Calu3 (cell line): ENCODE measurements around the gene EGFL7. TPM values are rescaled to one million over a fixed set of nuclear protein-coding genes. Genes with fewer than 3 reads are reported as not detected.

Experiments used
- BruUV-seq: library from RNA; stranded (reverse); fragments of 400-500 nt; replicated peaks from 2 replicates; lab custom pipeline; 2021; lab: Mats Ljungman, UMichigan
- CTCF ChIA-PET: fragments of 300-600 bp; sonication (Branson Sonifier 250); formaldehyde crosslinking; loops from one replicate; lab custom pipeline; 2022; ENCODE audit warnings: antibody characterized with exemption; lab: Charles Lee
- DNase-seq: peaks from one replicate; pipeline ENCODE4 v3.0.0; 2022
- H3K27ac Mint-ChIP-seq: one replicate; pipeline ENCODE4 v1.8.0; 2022; ENCODE audit warnings: mixed read lengths; ENCODE audit not compliant: unreplicated experiment
- H3K27me3 Mint-ChIP-seq: one replicate; pipeline ENCODE4 v1.8.0; 2022; ENCODE audit warnings: mixed read lengths; ENCODE audit not compliant: unreplicated experiment
- H3K36me3 Mint-ChIP-seq: one replicate; pipeline ENCODE4 v1.8.0; 2022; ENCODE audit warnings: mild to moderate bottlenecking, moderate library complexity, mixed read lengths; ENCODE audit not compliant: insufficient read depth, unreplicated experiment
- H3K4me1 Mint-ChIP-seq: one replicate; pipeline ENCODE4 v1.8.0; 2022; ENCODE audit warnings: mild to moderate bottlenecking, low read depth, mixed read lengths; ENCODE audit not compliant: unreplicated experiment
- H3K4me3 Mint-ChIP-seq: one replicate; pipeline ENCODE4 v1.8.0; 2022; ENCODE audit warnings: mild to moderate bottlenecking, low read depth, moderate library complexity, mixed read lengths; ENCODE audit not compliant: unreplicated experiment
- H3K9me3 Mint-ChIP-seq: one replicate; pipeline ENCODE4 v1.8.0; 2022; ENCODE audit warnings: low read depth, mixed read lengths; ENCODE audit not compliant: unreplicated experiment
- intact Hi-C: fragments of 100-400 bp; cut with micrococcal nuclease; formaldehyde crosslinking; loops from one replicate; pipeline ENCODE4 v1.10.0; 2022; ENCODE audit not compliant: unreplicated experiment
- total RNA-seq: library from RNA; stranded (reverse); gene quantifications from 2 replicates; pipeline ENCODE4 v1.2.3, GENCODE V29; 2022
- TF ChIP-seq, protein P1 (sequence below): fragments of 200-600 bp; IDR thresholded peaks from one replicate; pipeline ENCODE4 v1.8.0; 2022; ENCODE audit warnings: antibody characterized with exemption; ENCODE audit not compliant: unreplicated experiment

Gene EGFL7
- total RNA-seq, 1 experiment from 2014 or later, result 1.3 TPM

DNA sequence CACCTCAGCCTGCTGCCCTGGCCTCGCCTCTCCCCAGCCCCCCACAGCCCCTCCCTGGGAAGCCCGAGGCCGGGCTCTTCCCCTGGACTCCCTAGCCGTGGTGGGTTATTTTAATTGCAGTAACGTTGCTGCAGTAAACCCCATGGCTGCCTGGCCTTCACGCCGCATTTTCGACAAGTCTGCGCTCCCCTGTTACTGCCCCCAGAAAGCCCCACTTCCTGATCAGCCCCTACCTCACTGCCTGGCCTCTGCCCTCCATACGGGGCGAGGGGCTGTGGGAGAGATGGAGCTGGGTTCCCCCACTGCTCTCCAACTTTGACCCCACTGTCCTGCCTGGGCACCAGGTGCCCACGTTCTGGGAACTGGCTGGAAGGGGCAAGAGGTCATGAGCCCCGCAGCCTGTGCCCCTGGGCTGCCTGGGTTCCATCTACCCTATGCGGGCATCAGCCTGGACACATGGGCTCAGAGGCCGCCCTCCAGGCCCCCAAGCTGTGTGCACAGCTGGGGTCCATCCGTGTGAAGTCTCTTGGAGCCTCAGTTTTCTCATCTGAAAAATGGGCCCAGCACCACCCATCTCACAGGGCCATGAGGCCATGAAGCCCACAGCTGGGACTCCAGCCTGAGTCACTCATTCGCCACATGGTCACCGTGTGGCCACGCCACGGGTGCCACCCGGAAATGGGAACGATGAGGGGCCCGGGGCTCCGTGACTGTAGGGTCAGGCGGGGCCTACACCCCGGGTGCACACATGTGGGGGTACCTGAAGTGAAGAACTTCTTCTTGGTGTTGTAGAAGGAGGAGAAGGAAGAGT is 11.5 kb downstream of the EGFL7 start:
- no peak for DNase-seq
- Mint-ChIP-seq H3K4me3 (no peak overlapping the region), H3K4me1 (no peaks in the 10 kb centered on the region), H3K36me3 (peaks cover 18% of the 10 kb centered on the region), H3K9me3 (no peaks in the 10 kb centered on the region), H3K27me3 (peaks cover 14% of the 10 kb centered on the region), H3K27ac (no peak overlapping the region)
- TF ChIP-seq, protein P1, sequence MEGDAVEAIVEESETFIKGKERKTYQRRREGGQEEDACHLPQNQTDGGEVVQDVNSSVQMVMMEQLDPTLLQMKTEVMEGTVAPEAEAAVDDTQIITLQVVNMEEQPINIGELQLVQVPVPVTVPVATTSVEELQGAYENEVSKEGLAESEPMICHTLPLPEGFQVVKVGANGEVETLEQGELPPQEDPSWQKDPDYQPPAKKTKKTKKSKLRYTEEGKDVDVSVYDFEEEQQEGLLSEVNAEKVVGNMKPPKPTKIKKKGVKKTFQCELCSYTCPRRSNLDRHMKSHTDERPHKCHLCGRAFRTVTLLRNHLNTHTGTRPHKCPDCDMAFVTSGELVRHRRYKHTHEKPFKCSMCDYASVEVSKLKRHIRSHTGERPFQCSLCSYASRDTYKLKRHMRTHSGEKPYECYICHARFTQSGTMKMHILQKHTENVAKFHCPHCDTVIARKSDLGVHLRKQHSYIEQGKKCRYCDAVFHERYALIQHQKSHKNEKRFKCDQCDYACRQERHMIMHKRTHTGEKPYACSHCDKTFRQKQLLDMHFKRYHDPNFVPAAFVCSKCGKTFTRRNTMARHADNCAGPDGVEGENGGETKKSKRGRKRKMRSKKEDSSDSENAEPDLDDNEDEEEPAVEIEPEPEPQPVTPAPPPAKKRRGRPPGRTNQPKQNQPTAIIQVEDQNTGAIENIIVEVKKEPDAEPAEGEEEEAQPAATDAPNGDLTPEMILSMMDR, result no peak
- CTCF ChIA-PET, result interaction anchor here (1.1 kb wide), 1 partner anchor 13 kb away, joined by 3 read pairs; the partner anchor contains the start of gene AGPAT2
- no TSS peak for BruUV-seq
- intact Hi-C loops, result no loop called here

DNA sequence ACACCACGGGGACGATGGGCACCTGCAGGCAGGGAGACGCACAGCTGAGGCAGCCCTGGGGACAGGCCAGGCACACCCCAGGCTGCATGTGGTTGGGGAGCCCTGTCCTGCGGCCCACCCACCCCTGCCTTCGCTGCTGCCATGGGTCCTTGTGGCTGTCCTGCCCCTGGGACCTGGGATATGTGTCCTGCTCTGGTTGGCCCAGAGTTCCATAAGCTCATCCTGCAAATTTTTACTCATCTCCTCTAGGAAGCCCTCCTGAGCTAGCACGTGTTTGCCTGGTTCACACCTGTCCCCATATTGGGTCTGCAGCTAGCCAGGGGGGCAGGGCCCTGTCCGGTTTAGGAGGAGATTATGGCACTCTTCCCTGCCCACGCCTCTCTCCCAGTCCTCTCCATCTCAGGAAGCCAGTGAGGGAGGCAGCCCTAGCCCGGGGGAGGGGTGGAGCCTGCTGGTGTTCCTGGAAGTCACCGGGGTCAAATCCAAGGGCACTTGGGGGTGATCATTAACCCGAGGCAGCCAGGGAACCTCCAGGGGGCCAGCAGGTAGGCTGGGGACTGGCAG is 12.2 kb downstream of the EGFL7 start:
- CTCF ChIA-PET, result interaction anchor here (1.1 kb wide), 1 partner anchor 12 kb away, joined by 3 read pairs; the partner anchor contains the start of gene AGPAT2
- H3K4me1 Mint-ChIP-seq, result no peaks in the 10 kb centered on the region
- no TSS peak for BruUV-seq
- intact Hi-C loops, result no loop called here
- H3K27me3 Mint-ChIP-seq, result peaks cover 14% of the 10 kb centered on the region
- no peak for DNase-seq
- no peak overlapping the region for H3K4me3 Mint-ChIP-seq
- TF ChIP-seq, protein P1, result no peak
- no peak overlapping the region for H3K27ac Mint-ChIP-seq
- H3K36me3 Mint-ChIP-seq, result peaks cover 18% of the 10 kb centered on the region
- H3K9me3 Mint-ChIP-seq, result no peaks in the 10 kb centered on the region

DNA sequence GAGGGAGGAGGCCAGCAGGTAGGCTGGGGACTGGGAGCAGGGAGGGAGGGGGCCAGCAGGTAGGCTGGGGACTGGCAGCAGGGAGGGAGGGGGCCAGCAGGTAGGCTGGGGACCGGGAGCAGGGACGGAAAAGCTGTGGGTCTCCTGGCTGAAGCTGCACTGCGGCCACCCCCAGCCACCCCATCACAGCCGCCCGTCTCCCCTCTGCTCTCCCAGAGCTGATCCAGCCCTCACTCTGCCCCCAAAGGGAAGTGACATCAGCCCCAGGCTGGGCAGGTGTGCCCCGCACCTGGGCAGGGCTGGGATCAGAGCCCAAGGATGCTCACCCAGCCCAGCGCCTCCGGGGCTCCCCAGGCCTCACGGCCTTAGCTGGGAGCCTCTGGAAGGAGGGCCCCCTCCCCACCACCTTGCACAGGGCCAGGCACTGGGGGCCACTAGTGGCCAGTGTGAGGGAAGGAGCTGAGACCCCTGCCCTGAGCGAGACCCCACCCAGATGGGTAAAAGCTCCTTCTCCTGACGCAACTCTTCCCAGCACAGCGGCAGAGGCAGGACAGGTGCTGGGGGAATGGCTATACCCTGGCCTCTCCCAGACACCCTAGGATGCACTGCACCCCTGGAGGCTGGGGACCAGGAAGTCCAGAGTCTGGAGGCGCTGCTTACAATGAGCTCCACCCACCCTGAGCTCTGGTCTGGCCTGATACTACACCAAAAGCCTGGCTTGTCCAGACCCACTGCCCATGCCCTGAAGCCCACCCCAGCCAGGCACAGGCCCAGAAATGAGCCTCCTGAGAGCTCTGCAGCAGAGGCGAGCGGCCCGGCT is 13.0 kb downstream of the EGFL7 start:
- Mint-ChIP-seq H3K36me3 (peaks cover 18% of the 10 kb centered on the region), H3K27me3 (peaks cover 6% of the 10 kb centered on the region), H3K4me1 (no peaks in the 10 kb centered on the region), H3K4me3 (no peak overlapping the region), H3K9me3 (no peaks in the 10 kb centered on the region), H3K27ac (no peak overlapping the region)
- DNase-seq, result no peak
- CTCF ChIA-PET, result no interaction called here
- TF ChIP-seq, protein P1, result no peak
- intact Hi-C loops, result no loop called here
- BruUV-seq, result no TSS peak

DNA sequence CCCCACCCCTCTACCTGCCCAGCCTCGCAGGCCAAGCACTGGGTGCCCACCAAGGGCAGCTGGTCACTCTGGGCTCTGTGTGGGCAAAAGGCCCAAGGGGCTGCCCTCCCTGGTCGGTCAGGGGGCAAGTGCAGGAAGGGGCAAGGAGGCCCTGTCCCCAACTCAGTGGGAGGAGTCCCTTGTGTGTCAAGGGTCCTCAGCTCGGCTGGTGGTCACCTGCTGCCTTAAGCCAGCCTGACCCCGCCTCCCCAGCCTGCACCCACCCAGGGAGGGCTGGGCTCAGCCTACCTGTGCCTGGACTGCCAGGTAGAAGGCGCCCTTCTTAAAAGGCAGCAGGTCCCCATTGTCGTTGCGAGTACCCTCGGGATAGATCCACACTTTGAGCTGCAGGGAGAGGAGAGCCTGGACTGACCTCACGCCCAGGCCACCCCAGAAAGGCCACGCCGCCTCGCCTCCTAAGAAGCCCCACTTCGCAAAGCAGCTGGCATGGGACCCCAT is 13.6 kb downstream of the EGFL7 start:
- DNase-seq, result no peak
- no TSS peak for BruUV-seq
- H3K4me3 Mint-ChIP-seq, result no peak overlapping the region
- H3K27me3 Mint-ChIP-seq, result no peaks in the 10 kb centered on the region
- no peaks in the 10 kb centered on the region for H3K4me1 Mint-ChIP-seq
- peaks cover 17% of the 10 kb centered on the region for H3K36me3 Mint-ChIP-seq
- intact Hi-C loops, result no loop called here
- H3K27ac Mint-ChIP-seq, result no peak overlapping the region
- TF ChIP-seq, protein P1, result no peak
- no peaks in the 10 kb centered on the region for H3K9me3 Mint-ChIP-seq
- CTCF ChIA-PET, result no interaction called here
